ENCODE results near the gene PTPRJ.

- TF ChIP-seq EZH2phosphoT487 (IDR thresholded peaks at IDR 0.05; ENCODE audit: insufficient read depth, low read depth) = no peak
- no peak for TF ChIP-seq EZH2 (IDR thresholded peaks at IDR 0.05; ENCODE audit: insufficient read depth, poor library complexity, severe bottlenecking)
These were observed 94.2 kb downstream of the PTPRJ start for GRCh38 chr11:48074425-48075181.
